Panc1 (cell line): ENCODE data around the gene YAP1. TPM values are rescaled to one million over a fixed set of nuclear protein-coding genes. Genes with fewer than 3 reads are reported as not detected.

Source experiments
- ATAC-seq: fragments of 200-7000 bp; cut with Tn5 transposase; 2 replicates; pipeline ENCODE4 v1.9.1; 2020; ENCODE audit warnings: mild to moderate bottlenecking, moderate library complexity
- BruUV-seq: library from RNA; stranded (reverse); fragments of 400-500 nt; replicated peaks from 2 replicates; lab custom pipeline; 2021; lab: Mats Ljungman, UMichigan
- CTCF ChIA-PET: fragments of 300-600 bp; sonication (Branson Sonifier 250); formaldehyde crosslinking; loops from one replicate; lab custom pipeline; 2022; ENCODE audit warnings: antibody characterized with exemption; lab: Charles Lee
- POLR2A ChIA-PET: fragments of 300-600 bp; sonication (Branson Sonifier 250); formaldehyde crosslinking; loops from one replicate; lab custom pipeline; 2022; ENCODE audit warnings: antibody characterized with exemption; lab: Charles Lee
- DNase-seq: peaks from one replicate; pipeline ENCODE4 v3.0.0-alpha.2; 2010; ENCODE audit warnings: low read depth, low spot score
- H3K27ac ChIP-seq: 2 replicates; pipeline ENCODE4 v1.5.1; 2011; ENCODE audit warnings: mild to moderate bottlenecking, low read length, inconsistent platforms
- H3K27me3 ChIP-seq: fragments of 200-500 bp; sonication (Bioruptor generic); 2 replicates; pipeline ENCODE4 v1.6.0; 2014; ENCODE audit warnings: low read length, inconsistent platforms; ENCODE audit not compliant: control insufficient read depth, insufficient read depth
- H3K36me3 ChIP-seq: fragments of 200-500 bp; sonication (Bioruptor generic); 2 replicates; pipeline ENCODE4 v1.5.1; 2014; ENCODE audit warnings: inconsistent platforms, mild to moderate bottlenecking, low read length, moderate library complexity; ENCODE audit not compliant: control insufficient read depth, insufficient read depth
- H3K4me1 ChIP-seq: 2 replicates; pipeline ENCODE4 v1.5.1; 2011; ENCODE audit warnings: inconsistent platforms, mild to moderate bottlenecking, low read length, moderate library complexity; ENCODE audit not compliant: control insufficient read depth, insufficient read depth
- H3K4me3 ChIP-seq, 2 experiments: 2 replicates each; pipeline ENCODE4 v1.5.1; 2011 to 2012; ENCODE audit warnings: low read depth in 2 of 2, low read length in 2 of 2, mild to moderate bottlenecking in 2 of 2, inconsistent platforms in 1 of 2, moderate library complexity in 1 of 2
- H3K9me3 ChIP-seq: fragments of 200-500 bp; sonication (Bioruptor generic); 2 replicates; pipeline ENCODE4 v1.5.1; 2014; ENCODE audit warnings: low read depth, mild to moderate bottlenecking, inconsistent platforms, low read length, moderate library complexity; ENCODE audit not compliant: control insufficient read depth, insufficient read depth
- POLR2AphosphoS5 ChIP-seq: IDR thresholded peaks from 2 replicates; pipeline ENCODE4 v1.6.1; 2012; ENCODE audit warnings: mild to moderate bottlenecking, low read depth, low read length, moderate library complexity
- SIN3A ChIP-seq: IDR thresholded peaks from 2 replicates; pipeline ENCODE4 v1.6.1; 2012; ENCODE audit warnings: low read depth, mild to moderate bottlenecking, low read length, moderate library complexity, borderline replicate concordance; ENCODE audit not compliant: insufficient read depth
- TCF7L2 ChIP-seq: IDR thresholded peaks from 2 replicates; pipeline ENCODE4 v1.6.1; 2011; ENCODE audit warnings: mild to moderate bottlenecking, low read depth, low read length, inconsistent platforms
- in situ Hi-C: cut with HindIII; loops from 2 replicates; pipeline ENCODE4 v1.10.0; 2016; ENCODE audit warnings: low sequenced_read_pairs, low pct_unique_long_range_greater_than_20kb
- intact Hi-C: fragments of 100-400 bp; cut with micrococcal nuclease; formaldehyde crosslinking; loops from one replicate; pipeline ENCODE4 v1.10.0; 2022; ENCODE audit not compliant: unreplicated experiment
- total RNA-seq: library from RNA; stranded (reverse); gene quantifications from one replicate; pipeline ENCODE4 v1.2.1, GENCODE V29; 2021; ENCODE audit not compliant: unreplicated experiment
- TF ChIP-seq, protein P1 (sequence below): fragments of 450-650 bp; IDR thresholded peaks from 2 replicates; pipeline ENCODE4 v1.5.1; 2017; ENCODE audit warnings: mild to moderate bottlenecking
- TF ChIP-seq, protein P2 (sequence below), 2 experiments: IDR thresholded peaks; 2 replicates each; pipeline ENCODE4 v1.6.1; 2011 to 2012; ENCODE audit warnings: low read depth in 2 of 2, control low read depth in 1 of 2, low read length in 1 of 2, mild to moderate bottlenecking in 1 of 2, moderate library complexity in 1 of 2; ENCODE audit not compliant: insufficient read depth in 1 of 2

The YAP1 gene
- total RNA-seq, 1 experiment from 2014 or later: 158 TPM

DNA sequence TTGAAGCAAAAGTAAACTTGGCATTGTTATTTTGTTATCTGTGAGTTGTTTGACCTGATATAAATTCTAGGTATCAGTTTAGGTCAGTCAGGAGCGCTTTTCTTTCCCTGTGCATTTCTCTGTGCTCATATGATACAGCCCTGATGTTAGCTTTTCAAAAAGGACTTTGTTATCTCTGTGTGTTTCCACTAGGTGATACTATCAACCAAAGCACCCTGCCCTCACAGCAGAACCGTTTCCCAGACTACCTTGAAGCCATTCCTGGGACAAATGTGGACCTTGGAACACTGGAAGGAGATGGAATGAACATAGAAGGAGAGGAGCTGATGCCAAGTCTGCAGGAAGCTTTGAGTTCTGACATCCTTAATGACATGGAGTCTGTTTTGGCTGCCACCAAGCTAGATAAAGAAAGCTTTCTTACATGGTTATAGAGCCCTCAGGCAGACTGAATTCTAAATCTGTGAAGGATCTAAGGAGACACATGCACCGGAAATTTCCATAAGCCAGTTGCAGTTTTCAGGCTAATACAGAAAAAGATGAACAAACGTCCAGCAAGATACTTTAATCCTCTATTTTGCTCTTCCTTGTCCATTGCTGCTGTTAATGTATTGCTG lies 119.4 kb downstream of the YAP1 start:
- no peak for DNase-seq
- intact Hi-C loops (no loop called here), in situ Hi-C loops (no loop called here)
- ChIA-PET POLR2A (no interaction called here), CTCF (interaction anchor here (0.5 to 0.6 kb wide), 3 partner anchors 45 to 369 kb away, joined by 4 to 6 read pairs (median 6); no protein-coding TSS in a partner anchor)
- Histone ChIP-seq H3K9me3 (no peaks in the 10 kb centered on the region), H3K4me1 (peaks cover 35% of the 10 kb centered on the region), H3K4me3 (no peak overlapping the region), H3K27ac (peak overlapping the region; percentile 41; the same call in 1 of the 2 replicates), H3K27me3 (no peaks in the 10 kb centered on the region), H3K36me3 (peaks cover 9% of the 10 kb centered on the region)
- BruUV-seq: no TSS peak
- peak; percentile 43; the same call in 1 of the 2 replicates for ATAC-seq
- TF ChIP-seq, protein P1, sequence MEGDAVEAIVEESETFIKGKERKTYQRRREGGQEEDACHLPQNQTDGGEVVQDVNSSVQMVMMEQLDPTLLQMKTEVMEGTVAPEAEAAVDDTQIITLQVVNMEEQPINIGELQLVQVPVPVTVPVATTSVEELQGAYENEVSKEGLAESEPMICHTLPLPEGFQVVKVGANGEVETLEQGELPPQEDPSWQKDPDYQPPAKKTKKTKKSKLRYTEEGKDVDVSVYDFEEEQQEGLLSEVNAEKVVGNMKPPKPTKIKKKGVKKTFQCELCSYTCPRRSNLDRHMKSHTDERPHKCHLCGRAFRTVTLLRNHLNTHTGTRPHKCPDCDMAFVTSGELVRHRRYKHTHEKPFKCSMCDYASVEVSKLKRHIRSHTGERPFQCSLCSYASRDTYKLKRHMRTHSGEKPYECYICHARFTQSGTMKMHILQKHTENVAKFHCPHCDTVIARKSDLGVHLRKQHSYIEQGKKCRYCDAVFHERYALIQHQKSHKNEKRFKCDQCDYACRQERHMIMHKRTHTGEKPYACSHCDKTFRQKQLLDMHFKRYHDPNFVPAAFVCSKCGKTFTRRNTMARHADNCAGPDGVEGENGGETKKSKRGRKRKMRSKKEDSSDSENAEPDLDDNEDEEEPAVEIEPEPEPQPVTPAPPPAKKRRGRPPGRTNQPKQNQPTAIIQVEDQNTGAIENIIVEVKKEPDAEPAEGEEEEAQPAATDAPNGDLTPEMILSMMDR: no peak; the same call in 1 of the 2 replicates
- no peak for TF ChIP-seq TCF7L2
- TF ChIP-seq, protein P2, sequence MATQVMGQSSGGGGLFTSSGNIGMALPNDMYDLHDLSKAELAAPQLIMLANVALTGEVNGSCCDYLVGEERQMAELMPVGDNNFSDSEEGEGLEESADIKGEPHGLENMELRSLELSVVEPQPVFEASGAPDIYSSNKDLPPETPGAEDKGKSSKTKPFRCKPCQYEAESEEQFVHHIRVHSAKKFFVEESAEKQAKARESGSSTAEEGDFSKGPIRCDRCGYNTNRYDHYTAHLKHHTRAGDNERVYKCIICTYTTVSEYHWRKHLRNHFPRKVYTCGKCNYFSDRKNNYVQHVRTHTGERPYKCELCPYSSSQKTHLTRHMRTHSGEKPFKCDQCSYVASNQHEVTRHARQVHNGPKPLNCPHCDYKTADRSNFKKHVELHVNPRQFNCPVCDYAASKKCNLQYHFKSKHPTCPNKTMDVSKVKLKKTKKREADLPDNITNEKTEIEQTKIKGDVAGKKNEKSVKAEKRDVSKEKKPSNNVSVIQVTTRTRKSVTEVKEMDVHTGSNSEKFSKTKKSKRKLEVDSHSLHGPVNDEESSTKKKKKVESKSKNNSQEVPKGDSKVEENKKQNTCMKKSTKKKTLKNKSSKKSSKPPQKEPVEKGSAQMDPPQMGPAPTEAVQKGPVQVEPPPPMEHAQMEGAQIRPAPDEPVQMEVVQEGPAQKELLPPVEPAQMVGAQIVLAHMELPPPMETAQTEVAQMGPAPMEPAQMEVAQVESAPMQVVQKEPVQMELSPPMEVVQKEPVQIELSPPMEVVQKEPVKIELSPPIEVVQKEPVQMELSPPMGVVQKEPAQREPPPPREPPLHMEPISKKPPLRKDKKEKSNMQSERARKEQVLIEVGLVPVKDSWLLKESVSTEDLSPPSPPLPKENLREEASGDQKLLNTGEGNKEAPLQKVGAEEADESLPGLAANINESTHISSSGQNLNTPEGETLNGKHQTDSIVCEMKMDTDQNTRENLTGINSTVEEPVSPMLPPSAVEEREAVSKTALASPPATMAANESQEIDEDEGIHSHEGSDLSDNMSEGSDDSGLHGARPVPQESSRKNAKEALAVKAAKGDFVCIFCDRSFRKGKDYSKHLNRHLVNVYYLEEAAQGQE (IDR thresholded peaks at IDR 0.05; ENCODE audit: insufficient read depth in 1 of 2, low read depth in 2 of 2, low read length in 1 of 2): no peak
- TF ChIP-seq POLR2AphosphoS5: no peak
- no peak for TF ChIP-seq SIN3A

DNA sequence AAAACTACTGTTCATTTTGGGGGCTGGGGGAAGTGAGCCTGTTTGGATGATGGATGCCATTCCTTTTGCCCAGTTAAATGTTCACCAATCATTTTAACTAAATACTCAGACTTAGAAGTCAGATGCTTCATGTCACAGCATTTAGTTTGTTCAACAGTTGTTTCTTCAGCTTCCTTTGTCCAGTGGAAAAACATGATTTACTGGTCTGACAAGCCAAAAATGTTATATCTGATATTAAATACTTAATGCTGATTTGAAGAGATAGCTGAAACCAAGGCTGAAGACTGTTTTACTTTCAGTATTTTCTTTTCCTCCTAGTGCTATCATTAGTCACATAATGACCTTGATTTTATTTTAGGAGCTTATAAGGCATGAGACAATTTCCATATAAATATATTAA lies 119.9 kb downstream of the YAP1 start:
- ChIA-PET POLR2A (no interaction called here), CTCF (interaction anchor here (0.6 kb wide), 1 partner anchor 45 kb away, joined by 6 read pairs; no protein-coding TSS in a partner anchor)
- H3K4me1 ChIP-seq: peaks cover 35% of the 10 kb centered on the region
- no peak for ATAC-seq
- H3K27ac ChIP-seq: peak overlapping the region; percentile 48; the same call in 1 of the 2 replicates
- intact Hi-C loops: no loop called here
- TF ChIP-seq, protein P1: no peak
- TF ChIP-seq SIN3A (no peak), POLR2AphosphoS5 (no peak), TCF7L2 (no peak)
- TF ChIP-seq, protein P2 (IDR thresholded peaks at IDR 0.05; ENCODE audit: insufficient read depth in 1 of 2, low read depth in 2 of 2, low read length in 1 of 2): no peak
- H3K4me3 ChIP-seq: no peak overlapping the region
- no peaks in the 10 kb centered on the region for H3K27me3 ChIP-seq
- H3K36me3 ChIP-seq: peaks cover 9% of the 10 kb centered on the region
- no peaks in the 10 kb centered on the region for H3K9me3 ChIP-seq
- DNase-seq: no peak
- in situ Hi-C loops: no loop called here
- BruUV-seq: no TSS peak
